GM19328 (cell line): ENCODE measurements around the gene SMARCC2.

ENCODE experiments used
- ATAC-seq: cut with Tn5 transposase; IDR thresholded peaks from one replicate; pipeline ENCODE4 v1.9.1; 2021; ENCODE audit warnings: mild to moderate bottlenecking, moderate library complexity; ENCODE audit not compliant: unreplicated experiment

The SMARCC2 gene

DNA sequence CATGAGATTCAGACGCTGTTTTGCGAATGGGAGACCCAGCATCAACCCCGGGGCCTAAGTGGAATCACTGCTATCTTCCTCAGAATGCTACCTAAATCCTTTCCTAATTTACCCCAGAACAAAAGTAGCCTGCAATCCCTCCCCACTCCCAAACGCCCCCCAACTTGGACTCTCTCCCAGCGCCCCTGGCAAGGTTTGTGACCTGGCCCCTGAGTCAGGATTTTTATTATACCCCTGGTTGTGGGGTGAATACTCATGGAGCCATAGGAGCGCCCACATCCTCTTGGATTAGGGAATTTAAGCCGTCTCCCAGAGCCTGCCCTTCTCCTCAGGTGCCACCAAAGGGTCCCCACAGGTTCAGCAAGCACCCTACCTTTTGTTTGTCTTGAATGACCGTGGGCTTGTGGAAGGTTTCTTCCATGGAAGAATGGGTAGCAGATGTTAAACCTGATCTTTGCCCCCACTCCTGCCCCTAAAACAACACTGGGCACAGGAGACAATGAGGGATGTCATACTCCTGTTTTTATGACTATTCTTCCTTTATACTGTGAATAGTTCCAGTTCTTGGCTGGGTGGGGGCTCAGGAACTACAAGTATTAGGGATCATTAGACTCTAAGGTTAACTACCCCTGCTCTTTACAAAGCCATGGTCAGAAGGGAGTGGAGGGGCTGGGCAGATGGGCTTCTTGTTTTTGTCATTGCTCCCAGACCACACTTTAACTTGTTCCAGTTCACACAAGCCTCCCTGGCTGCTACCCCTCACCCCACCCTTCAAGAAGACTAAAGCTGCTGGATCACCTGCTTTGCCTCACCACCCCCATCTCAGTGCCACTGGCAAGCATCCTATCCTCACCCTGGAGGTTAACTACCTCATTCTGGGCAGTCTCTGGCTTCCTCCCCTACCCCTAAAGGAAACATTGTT is 36.3 kb downstream of the SMARCC2 start:
- no peak for ATAC-seq

DNA sequence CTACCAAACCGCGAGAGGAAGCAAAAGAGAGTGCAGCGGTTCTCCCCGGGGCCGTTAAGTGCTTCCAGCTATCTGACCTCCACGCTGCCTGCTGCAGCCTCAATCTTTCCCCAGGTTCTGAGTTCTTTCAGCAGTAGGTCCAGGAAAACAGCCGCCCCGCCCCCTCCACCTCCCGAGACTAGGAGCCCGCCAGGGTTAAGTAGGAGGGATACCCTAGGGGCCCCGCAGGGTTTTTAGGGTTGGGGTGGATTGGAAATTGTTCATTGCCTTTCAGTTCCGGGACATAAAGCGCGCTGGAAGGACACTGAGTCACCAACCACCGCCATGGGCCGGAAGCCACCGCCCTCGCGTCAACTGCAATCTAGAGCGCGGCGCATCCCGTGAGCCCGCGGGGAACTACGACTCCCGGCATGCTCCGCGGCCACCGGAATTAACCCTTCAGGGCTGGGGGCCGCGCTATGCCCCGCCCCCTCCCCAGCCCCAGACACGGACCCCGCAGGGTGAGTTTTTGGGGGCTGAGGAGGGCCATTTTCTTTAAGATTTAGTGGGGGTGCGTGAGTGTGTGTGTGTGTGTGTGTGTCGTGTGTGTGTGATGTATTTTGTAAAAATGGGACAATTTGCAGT is 37.0 kb downstream of the SMARCC2 start, which contains the start of gene MYL6B:
MYL6B (plus strand) TSS at position 456 of the 624 bp plus-strand sequence. CDS start 1,332 bp downstream, outside the sequence.
- ATAC-seq, result peak; percentile 83

DNA sequence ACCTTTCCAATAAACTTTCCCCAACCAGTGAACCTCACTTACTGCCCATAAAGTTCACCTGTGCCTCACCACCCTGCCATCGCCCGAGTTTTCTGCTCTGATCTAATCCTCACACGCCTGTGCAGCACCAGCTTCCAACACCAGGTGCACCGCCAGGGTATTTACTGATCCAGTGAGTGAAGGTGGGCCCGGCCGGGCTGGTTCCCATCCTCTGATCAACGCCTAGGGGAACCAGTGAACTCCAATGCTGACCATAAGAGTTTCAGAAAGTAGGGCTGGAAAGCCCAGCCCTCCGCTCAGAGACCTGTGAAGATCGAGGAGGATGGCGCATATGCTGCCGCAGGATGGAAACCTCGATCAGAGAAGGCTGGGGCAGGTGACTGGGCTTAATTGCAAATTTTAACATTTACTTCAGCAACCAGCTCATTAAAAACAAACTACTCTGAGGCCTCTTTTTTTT is 37.6 kb downstream of the SMARCC2 start:
- ATAC-seq, result peak; percentile 31

DNA sequence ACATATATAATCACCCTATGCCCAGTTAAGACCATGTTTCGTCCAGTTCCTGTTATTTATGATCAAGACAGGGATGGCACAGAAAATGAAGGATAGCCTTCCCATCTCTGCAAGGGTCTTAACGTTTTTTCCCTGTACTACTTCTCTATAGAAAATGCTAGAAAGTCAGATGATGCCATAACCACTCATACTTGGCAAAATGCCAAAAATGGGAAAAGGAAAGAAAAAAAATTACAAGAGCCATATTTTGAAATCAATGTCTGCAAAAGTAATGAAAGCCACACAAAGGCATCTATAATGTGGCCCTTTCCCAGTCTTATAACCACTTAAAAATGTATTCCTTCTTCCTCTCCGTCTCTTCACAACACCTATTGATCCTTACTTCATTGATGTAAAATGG is 38.7 kb downstream of the SMARCC2 start:
- ATAC-seq, result no peak

DNA sequence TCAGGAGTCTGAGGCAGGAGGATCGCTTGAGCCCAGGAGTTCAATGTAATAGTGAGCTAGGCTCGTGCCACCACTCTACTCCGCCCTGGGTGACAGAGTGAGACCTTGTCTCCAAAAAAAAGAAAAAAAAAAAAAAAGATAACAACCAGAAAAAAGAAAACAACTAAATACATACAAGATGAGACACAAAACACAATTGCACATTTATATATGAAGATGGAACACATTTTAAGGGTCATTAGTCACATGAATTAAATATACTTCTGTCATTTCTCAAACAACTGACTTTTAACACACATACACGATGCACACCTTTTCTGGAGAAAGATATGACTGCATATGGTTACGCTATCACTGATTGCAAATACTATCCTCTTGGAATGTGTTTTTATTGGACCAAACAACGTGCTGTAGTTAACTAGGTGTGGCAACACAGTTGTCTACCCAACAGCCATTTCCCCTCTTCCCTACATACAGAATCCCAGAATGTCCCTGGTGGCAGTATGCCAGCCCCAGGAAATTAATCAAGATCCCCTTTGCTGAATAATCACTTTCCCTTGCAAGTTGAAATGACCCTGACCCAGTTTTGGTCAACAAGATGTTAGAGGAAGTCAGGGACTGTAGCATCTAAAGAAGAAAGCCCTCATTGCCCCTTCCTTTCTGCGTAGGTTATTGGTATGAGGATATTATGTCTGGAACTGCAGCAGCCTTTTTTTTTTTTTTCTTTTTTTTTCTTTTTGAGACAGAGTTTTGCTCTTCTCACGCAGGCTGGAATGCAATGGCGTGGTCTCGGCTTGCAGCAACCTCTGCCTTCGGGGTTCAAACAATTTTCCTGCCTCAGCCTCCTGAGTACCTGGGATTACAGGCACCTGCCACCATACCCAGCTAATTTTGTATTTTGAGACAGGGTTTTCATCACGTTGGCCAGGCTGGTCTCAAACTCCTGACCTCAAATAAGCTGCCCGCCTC is 42.5 kb downstream of the SMARCC2 start:
- no peak for ATAC-seq

DNA sequence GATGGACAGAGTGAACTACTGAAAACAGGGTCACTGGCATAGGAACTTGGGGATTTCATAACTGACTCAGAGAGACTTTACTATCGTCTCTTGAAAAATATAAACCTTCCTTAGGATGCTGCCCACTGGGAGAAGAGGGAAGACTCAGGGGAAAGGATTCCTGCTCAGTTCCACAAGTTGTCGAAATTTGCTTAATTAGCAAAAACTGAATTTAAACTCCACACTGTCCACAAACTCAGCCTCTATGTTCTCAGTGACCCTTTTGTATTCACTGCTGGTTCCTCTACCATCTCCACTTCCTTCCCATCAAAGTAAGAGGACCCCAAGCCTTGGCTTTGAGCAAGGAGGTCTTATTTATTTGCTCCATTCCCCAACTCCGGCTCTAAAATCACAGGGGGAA is 44.1 kb downstream of the SMARCC2 start:
- ATAC-seq, result no peak

DNA sequence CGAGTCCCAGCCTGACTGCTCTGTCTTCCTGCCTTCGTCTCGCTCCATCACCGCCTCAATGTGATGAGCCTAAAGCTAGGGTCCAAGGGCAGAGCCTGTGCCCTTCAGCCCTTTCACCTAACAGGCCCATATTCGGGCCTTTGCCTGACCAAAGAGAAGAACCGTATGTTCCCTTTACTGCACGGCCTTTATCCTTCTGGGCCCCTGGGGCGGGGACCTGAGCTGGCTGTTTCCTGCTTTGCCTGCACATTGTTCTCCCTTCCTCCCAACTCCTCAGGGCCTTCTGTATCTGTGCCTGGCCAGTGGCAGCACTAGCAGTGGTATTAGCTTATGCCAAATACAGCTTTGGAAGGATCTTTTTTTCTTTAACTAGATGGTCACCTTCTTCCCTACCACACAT is 45.4 kb downstream of the SMARCC2 start:
- no peak for ATAC-seq

DNA sequence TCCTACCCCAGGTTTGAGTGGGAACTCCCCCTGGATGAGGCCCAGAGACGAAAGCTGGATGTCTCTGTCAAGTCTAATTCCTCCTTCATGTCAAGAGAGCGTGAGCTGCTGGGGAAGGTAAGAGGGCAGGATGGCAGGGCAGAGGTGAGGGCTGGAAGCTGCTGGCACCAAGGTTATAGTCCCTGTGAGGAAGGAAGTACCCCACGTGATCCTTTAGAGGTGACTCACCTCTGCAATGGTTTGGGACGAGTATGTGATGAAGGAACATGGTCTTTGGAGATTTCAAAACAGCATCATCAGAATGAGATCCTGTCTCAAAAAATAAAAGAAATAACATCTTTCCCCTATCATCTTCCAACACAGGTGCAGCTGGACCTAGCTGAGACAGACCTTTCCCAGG is 46.1 kb downstream of the SMARCC2 start:
- no peak for ATAC-seq

DNA sequence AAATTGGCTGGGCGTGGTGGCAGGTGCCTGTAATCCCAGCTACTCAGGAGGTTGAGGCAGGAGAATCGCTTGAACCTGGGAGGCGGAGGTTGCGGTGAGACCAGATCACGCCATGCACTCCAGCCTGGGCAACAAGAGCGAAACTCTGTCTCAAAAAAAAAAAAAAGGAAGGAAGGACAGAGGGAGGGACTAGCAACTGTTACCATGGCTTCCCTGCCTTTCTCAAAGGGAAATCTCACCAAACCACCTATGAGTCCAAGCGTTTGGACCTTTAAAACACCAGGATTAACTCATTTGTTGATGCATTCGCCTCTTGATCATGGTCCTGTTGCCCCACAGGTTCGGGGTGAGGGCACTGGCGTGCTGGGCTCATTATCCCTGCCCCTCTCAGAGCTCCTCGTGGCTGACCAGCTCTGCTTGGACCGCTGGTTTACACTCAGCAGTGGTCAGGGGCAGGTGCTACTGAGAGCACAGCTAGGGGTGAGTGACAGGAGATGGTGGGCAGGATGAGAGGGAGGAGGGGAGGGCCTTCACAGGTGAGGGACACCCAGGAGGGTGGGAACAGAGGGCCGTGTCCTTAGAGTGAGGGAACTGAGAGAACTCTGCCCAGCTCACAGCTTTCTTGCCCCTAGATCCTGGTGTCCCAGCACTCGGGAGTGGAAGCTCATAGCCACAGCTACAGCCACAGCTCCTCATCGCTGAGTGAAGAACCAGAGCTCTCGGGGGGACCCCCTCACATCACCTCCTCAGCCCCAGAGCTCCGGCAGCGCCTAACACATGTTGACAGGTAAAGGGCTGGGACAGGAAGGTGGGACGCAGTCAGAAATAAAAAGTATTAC is 47.1 kb downstream of the SMARCC2 start:
- ATAC-seq, result no peak

DNA sequence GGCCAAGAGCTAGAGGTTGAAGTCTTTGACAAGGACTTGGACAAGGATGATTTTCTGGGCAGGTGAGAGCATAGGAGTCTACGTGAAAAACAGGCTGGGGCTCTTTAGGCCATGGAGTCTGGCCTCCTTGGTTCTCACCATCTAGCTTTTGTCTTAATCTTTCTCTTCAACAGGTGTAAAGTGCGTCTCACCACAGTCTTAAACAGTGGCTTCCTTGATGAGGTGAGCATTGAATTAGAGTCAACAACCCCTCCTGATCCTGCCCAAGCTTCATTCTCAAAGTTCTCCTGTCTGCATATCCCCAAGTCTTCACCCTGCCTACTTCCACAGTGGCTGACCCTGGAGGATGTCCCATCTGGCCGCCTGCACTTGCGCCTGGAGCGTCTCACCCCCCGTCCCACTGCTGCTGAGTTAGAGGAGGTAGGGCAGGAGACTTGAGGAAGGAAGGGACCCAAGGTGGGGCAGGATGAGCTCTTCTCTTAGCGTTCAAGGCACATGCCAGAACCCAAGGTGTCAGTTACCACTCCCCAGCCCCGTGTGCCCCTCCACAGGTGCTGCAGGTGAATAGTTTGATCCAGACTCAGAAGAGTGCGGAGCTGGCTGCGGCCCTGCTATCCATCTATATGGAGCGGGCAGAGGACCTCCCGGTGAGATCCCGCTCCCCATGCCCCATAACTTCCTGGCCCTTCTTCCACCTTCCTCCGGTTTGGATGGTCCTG is 51.3 kb downstream of the SMARCC2 start:
- no peak for ATAC-seq

DNA sequence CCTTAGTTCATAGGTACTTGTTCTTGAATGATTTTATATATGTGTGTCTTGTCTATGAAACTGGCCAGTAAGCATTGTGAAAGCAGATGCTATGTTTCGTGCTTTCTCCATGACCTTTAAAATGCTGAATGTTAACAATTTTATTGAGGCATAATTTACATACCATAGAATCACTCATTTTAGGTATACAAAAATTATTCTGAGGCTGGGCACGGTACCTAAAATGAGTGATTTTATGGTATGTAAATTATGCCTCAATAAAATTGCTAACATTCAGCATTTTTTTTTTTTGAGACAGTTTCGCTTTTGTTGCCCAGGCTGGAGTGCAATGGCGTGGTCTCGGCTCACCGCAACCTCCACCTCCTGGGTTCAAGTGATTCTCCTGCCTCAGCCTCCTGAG is 54.4 kb downstream of the SMARCC2 start:
- no peak for ATAC-seq

DNA sequence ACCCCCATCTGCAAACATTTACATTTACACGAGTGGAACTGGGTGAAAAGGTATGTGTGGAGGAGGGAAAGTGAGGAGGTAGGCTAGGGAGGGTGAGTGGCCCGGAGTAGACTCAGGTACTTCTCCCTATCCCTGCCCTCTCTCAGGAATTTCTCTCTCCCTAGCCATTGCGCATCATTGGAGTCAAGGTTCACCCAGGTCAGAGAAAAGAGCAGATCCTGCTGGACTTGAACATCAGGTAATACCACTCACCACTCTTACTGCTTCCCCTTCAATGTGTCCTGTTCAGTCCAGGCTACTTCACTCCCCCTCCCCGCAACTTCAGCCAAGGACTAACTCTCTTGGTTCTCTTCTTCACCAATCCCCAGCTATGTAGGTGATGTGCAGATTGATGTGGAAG is 58.4 kb downstream of the SMARCC2 start:
- no peak for ATAC-seq

DNA sequence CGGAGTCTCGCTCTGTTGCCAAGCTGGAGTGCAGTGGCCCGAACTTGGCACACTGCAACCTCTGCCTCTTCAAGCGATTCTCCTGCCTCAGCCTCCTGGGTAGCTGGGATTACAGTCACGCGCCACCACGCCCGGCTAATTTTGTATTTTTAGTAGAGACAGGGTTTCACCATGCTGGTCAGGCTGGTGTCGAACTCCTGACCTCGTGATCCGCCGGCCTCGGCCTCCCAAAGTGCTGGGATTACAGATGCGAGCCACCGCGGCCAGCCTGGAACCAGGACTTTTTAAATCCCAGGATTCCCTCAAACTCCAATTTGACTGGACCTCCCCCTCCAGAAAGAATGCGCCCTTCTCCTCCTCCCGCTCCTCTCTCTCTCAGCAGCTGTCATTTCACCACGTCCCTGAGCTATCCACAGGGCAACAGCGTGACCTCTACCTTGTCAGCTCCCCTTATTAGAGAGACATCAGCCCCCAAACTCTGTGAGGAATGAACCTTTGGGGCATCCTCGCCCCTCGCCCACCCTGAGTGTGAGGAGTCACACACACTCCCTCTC is 59.3 kb downstream of the SMARCC2 start:
- no peak for ATAC-seq

DNA sequence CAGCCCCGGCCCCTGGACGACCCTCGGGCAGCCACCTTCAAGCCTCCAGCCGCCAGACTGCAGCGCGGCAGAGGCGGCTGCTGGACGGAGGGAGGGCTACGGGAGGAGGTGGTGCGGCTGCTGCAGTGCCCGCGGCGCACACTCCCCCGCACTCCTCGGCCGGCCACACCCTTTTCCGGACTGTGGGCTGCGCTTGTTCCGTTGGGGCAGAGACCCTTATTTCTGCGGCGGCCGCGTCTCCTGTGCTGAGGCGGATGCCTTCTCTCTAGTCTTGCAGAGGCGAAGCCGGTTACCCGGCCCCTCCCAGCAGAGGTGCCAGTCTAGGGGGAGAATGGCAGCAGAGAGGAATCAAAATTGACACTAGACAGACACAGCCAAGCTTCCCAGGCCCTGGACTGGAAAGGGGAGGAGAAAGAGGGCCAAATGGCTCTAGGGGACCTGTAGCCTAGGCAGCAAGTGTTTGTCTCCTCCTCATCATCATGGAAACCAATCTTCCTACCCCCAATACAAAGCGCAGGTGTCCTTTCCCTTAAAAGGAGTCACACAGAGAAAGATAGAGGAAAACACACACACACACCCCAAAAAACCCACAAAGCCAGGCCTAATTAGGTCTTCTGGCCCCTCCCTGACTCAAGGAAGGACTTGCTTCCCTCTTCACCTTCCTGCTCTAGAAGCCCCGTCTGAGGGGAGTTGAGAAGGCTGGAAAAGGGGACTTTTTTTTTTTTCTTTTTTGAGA is 59.9 kb downstream of the SMARCC2 start:
- no peak for ATAC-seq

DNA sequence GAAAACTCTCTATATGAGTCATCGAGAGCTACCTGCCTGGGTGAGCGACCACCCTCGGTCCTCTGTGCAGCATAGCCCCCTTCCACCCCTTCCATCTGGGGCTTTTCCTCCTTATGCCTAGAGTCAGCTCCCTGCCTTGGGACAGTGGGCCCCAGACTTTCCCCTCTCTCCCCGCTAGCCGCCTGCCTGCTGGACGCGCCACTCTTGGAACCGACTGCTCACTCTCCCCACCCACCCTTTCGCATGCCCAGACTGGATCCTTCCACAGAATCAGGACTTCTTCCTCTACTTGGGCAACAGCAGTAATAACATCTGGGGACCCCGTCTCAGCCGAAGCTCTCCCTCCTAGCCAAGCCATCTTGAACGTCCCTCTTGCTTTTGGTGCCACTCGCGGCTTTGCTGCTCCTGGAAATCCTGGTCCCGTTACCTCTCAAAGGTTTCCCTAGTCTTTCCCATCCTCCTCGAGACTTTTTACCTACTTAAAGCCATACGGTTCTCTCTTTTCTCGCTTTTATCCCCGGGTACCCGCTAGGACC is 60.5 kb downstream of the SMARCC2 start:
- no peak for ATAC-seq

DNA sequence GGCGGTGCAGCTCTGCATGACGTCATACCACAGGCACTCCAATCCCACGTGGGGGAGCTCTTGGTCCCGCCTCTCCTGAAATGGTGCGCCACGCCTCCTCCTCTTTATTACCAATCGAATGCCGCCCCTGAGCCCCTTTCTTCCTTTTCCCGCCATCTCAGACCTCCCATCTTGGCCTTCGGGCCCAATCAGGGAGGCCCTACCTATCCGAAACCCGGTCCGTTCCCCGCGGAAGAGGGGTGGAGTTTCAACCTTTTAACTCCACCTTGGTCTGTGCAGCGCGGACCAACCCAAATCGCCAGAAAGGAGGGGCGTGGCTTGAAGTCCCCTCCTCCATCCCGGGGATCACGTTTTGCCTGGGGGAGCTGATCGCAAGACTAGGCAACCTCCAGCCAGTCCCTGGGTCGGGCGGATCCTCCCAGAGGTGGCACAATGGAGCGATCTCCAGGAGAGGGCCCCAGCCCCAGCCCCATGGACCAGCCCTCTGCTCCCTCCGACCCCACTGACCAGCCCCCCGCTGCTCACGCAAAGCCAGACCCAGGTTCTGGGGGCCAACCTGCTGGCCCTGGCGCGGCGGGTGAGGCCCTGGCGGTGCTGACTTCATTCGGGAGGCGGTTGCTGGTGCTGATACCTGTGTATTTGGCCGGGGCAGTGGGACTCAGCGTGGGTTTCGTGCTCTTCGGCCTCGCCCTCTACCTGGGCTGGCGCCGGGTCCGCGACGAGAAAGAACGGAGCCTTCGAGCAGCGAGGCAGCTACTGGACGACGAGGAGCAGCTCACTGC is 61.2 kb downstream of the SMARCC2 start, which contains the start of gene ESYT1:
ESYT1 (plus strand) TSS at position 380 of the 782 bp plus-strand sequence; CDS start at position 433, 53 bp downstream.
- ATAC-seq, result peak; percentile 92

DNA sequence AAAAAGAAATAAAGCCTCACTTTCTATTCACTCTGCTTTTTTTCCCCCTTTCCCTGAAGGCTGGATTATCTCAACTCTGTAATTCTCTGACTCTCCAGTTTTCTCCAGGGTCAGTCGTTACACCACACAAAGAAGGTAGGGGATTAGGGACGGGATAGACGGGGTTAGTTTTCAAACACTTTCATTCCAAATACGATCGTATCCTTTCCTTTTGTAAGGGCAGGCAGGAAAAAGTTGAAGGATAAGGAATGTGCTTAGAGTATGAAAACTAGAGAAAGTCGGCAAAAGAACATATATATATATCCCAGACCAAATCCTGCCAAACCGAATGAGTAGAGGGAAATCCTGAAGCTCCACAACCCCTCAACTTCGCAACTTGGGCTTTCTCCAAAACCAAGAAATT is 61.8 kb downstream of the SMARCC2 start:
- ATAC-seq, result no peak
